Muscle of arm (tissue), 12 donors: ENCODE data around the gene ANAPC7. TPM values are rescaled to one million over a fixed set of nuclear protein-coding genes. Genes with fewer than 3 reads are reported as not detected.
"Not testable (repeated sequence)": the region's sequence is repeated elsewhere in the genome, so short reads cannot be mapped to it uniquely, and the experiment has no call there.

Experiments used
- DNase-seq: peaks from one replicate; pipeline ENCODE4 v3.0.0-alpha.2; 2013
- polyA plus RNA-seq, 12 donors: library from polyadenylated mRNA; unstranded; fragments of 120-200 nt; gene quantifications; one replicate each; pipeline ENCODE4 v1.2.1, GENCODE V29; 2013; ENCODE audit not compliant: insufficient read length in 12 of 12

ANAPC7 gene
- polyA plus RNA-seq, 12 donors, result 49.9 to 91.1 (median 65.7) TPM; not detected in 1

GRCh38 chr12:110351119-110351518 is 52.4 kb downstream of the ANAPC7 start:
- no peak for DNase-seq

DNA sequence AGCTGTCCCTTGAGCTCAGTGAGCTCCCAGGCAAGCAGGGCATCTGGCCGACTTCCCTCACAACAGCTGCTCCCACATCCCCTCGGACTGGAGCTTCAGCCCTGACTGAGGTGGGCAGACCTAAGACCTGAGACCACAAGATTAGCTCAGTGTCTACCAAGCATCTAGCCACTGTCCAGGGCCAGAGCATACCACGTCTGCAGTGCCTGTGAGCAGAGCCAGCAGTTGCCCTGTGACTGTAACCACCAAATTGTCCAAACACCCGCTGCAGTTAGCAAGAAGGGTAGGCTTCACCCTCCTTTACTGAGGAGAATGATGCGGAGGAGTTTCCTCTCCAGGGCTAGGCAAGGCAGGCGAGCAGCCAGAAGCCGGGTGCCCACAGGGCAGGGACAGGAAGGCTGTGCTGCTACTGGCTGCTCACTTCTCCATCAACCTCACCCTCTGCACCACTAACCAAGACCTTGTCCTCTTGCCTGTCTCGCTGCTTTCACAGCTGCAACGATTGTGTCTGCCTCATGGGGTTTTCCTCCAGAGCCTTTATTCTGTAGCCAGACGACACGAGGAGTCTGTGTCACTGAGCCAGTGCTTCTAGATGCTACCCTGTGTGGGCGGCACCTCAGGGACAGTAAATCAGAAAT is 53.9 kb downstream of the ANAPC7 start:
- DNase-seq, result no peak

- DNase-seq, result no peak
Measured at GRCh38 chr12:110349096-110349495, 54.4 kb downstream of the ANAPC7 start.

GRCh38 chr12:110348431-110349059 is 55.0 kb downstream of the ANAPC7 start:
- no peak for DNase-seq

DNA sequence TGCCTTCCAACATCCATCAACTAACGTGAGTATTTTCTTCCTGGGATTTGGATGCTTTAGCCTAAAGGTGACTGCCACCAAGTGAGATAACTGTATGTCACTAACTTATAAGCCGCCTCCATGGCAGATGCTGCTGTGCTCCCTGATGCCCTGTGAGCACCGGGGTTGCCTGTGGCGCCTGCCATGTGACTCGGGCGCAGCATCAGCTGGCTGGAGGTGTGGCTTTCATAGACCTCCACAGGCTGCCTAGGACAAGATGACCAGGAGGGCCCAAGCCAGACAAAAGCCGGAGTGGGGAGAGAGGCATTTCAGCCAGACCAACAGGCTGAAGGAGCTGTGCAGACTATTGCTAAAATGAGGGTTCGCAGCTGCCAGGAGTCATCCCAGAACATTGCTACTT is 55.7 kb downstream of the ANAPC7 start:
- no peak for DNase-seq

GRCh38 chr12:110345963-110346362 is 57.5 kb downstream of the ANAPC7 start:
- DNase-seq, result no peak

DNA sequence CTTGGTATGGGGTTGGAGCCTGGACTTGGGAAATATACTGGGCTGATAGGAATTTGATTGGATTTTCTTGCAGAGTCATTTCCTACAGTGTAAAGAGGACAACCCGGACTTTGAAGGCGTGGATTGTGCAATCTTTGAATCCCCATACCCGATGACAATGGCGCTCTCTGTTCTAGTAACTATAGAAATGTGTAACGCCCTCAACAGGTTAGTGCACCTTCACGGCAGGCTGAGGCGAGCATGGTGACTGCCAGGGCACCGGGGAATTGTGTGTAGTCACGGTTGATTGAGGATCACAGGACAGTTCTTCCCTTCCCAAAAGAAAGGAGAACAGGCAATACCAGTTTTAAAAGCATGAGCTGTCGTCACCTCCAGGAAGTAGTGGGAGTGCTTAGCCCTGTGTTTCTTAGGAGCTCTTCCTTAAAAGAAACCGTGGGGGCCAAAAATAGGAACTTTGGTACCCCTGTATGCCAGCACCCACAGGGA is 58.3 kb downstream of the ANAPC7 start:
- no peak for DNase-seq

- no peak for DNase-seq
Measured at GRCh38 chr12:110344657-110345056, 58.9 kb downstream of the ANAPC7 start.

- no peak for DNase-seq
Measured at GRCh38 chr12:110343736-110344555, 59.6 kb downstream of the ANAPC7 start.

DNA sequence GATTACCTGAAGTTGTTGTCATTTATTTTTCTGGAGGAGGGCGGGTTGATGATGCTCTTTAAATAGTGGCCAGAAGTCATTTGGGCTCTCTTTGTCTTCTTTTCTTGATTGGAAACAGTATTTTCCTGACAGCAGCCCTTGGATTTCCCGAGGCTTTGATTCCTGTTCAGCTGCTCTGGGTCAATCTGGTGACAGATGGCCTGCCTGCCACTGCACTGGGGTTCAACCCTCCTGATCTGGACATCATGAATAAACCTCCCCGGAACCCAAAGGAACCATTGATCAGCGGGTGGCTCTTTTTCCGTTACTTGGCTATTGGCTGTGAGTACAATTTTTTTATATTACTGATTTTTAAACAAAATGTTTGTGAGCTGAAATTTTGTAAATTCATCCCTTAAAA is 60.4 kb downstream of the ANAPC7 start:
- DNase-seq, result no peak

GRCh38 chr12:110342157-110342556 is 61.4 kb downstream of the ANAPC7 start:
- no peak for DNase-seq

DNA sequence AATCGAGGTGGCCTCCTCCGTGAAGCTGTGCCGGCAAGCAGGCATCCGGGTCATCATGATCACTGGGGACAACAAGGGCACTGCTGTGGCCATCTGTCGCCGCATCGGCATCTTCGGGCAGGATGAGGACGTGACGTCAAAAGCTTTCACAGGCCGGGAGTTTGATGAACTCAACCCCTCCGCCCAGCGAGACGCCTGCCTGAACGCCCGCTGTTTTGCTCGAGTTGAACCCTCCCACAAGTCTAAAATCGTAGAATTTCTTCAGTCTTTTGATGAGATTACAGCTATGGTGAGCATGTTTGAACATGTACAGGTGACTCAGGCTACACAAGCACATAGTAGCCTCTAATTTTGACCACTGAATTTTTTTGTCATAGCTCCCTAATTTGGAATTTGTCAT is 62.8 kb downstream of the ANAPC7 start:
- no peak for DNase-seq

DNA sequence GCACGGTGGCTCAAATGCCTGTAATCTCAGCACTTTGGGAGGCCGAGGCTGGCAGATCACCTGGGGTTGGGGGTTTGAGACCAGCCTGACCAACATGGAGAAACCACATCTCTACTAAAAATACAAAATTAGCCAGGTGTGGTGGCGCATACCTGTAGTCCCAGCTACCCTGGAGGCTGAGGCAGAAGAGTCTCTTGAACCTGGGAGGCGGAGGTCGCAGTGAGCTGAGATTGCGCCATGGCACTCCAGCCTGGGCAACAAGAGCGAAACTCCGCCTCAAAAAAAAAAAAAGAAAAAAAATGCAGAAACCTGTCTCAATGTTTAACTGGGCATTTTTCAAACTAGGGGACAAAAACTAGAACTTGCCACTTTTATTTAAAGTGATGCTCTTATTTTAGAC is 63.2 kb downstream of the ANAPC7 start:
- not testable (repeated sequence) for DNase-seq

DNA sequence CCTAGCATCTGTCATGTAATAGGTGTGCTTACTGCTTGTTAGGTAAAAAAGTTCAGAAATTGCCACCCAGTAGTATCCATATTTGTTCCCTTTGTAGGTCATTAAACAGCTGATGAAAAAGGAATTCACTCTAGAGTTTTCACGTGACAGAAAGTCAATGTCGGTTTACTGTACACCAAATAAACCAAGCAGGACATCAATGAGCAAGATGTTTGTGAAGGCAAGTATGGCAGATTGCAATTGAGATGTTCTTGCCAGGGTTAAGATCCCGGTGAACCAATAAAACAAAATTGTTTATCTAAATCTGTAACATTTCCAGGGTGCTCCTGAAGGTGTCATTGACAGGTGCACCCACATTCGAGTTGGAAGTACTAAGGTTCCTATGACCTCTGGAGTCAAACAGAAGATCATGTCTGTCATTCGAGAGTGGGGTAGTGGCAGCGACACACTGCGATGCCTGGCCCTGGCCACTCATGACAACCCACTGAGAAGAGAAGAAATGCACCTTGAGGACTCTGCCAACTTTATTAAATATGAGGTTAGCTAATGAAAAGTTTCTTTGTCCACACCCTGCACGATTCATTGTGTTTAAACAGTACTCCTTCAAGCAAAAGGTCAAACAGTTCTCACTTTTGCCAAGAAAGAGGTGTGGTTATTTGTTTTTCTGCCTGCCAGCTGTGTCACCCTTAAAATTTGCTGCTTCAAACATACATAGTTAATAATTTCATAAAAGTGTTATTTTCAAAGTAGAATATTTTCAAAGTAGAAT is 64.1 kb downstream of the ANAPC7 start:
- DNase-seq, result no peak

DNA sequence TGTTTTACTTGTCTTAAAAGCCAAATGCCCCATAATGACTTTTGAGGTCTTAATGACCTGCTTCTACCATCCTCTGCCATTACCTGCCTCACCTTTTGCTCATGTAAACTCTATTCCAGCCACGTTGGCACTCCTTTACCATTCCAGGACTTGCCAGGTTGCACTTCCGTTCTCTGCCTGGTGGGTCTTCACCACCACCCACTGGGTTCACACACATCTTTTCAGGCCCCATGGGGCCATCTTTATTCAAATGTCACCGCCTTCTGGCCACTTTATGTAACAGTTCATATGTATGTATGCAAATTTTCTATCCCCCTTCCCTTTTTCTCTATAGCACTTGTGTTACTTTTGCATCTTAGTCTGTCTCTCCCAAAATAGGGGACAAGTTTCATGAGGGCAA is 64.8 kb downstream of the ANAPC7 start:
- DNase-seq, result no peak

DNA sequence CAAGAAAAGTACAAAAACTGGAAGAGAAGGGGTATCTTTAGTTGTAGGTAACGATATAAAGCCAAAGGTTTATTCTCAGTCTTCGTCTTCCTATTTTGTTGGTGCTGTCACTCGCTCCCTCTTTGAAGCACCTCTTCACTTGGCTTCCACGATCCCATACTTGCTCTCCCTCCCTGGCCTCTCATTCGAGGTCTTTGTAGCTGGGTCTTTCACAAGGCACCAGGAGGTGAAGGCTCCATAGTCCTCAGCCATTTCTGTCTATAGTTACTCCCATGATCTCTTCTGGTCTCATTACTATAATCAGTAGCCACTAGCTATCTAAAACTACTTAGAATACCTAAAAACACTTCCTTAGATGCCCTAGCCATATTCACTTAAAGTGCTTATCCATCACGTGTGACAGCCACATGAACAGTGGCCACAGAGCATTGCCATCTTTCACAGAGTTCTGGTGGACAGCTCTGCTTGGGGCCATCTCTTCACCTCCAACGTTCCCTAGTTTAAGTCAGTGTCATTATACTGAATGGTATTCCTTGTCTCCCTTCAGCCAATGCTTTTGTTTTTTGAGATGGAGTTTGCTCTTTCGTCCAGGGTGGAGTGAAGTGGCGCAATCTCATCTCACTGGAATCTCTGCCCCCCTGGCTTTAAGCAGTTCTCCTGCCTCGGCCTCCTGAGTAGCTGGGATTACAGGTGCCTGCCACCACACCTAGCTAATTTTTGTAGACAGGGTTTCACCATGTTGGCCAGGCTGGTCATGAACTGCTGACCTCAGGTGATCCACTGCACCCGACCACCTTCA is 65.4 kb downstream of the ANAPC7 start:
- no peak for DNase-seq

DNA sequence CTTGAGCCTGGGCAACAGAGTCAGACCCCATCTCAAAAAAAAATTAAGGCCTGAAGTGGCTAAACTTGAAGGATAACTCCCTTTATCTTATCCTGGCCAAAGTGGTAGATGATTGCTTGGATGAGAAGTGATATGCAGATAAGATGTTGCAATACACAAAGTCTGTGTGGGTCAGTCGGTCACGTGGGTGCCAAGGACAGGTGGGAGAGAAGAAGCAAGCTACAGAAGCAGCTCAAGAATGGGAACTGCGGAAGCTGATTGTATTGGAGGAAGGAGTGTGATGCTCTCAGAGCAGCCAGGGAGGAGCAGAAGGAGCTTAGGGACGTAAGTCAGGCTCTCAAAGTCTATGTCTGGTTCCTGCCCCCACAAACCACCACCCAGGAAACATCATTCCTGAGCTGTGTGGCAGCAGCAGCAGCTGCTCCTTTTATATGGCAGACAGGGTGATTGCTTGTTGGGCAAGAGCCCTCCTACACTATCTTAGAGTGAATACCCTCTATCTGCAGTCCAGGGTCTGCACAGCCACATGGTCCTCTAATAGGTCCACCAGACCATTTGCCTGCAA is 67.9 kb downstream of the ANAPC7 start:
- no peak for DNase-seq

DNA sequence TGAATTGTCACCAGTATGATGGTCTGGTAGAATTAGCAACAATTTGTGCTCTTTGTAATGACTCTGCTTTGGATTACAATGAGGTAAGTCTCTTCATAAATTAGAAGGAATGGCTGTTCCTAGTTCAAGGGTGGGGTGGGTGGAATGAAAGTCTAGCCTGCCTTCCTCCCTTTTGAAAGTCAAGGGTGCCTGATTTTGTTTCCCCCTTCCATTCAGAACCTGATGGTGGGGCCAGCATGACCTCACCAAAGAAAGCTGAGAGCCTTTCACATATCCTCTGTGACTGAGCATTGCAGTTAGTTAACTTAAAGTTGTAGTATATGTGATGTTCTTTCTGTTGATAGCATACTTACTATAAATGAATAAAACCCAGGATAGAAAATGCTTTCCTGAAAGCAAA is 70.3 kb downstream of the ANAPC7 start:
- DNase-seq, result no peak

GRCh38 chr12:110330544-110330943 is 73.0 kb downstream of the ANAPC7 start:
- DNase-seq, result no peak

DNA sequence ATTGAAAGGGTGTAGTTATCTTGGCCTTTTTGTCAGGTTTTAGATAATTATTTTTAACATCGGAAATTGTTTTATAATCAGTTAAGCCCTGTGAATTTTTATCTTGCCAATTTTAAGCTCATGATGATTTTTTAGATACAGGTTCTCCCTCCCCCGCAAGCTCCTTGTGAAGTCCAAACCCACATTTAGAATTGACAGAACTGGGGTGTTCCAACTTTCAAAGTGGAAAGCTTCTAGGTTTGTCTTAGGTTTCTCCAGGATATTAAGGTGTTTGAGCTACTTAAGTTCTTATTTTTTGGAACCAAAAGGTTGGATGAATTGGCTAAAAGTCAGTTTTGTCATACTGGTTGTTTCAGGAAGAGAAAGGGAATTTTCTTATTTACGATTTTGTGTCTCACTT is 73.4 kb downstream of the ANAPC7 start:
- no peak for DNase-seq

DNA sequence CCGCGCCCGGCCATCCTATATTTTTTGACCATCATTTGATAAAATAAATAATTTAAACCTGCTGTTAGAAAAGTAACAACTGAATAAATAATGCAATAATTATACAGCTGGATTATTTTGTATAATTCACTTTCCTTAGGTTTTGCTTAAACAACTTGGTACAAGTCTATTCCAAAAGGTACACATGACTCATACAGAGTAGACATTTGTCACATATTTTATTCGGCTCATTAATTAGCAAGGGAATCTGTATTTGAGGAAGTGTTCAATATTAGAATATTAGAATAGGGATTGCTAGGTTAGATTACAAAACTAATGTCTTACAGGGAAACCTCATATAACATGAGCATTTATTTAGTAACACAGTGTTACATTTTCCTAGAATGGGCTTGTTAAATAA is 73.8 kb downstream of the ANAPC7 start:
- no peak for DNase-seq
